HCT116 (cell line): ENCODE data around the gene SRGAP2C. TPM values are rescaled to one million over a fixed set of nuclear protein-coding genes. Genes with fewer than 3 reads are reported as not detected.
"Not testable (repeated sequence)": the region's sequence is repeated elsewhere in the genome, so short reads cannot be mapped to it uniquely, and the experiment has no call there.

ENCODE experiments used
- ATAC-seq: fragments of 200-7000 bp; cut with Tn5 transposase; 2 replicates; pipeline ENCODE4 v1.9.1; 2020; ENCODE audit warnings: mild to moderate bottlenecking, moderate library complexity
- BruUV-seq: library from RNA; stranded (reverse); fragments of 400-500 nt; replicated peaks from 2 replicates; lab custom pipeline; 2021; lab: Mats Ljungman, UMichigan
- CTCF ChIA-PET: fragments of 300-600 bp; sonication (Branson Sonifier 250); formaldehyde crosslinking; loops from one replicate; lab custom pipeline; 2021; ENCODE audit warnings: antibody characterized with exemption; lab: Charles Lee
- POLR2A ChIA-PET: fragments of 300-600, 350-600 bp; sonication (Branson Sonifier 250); formaldehyde crosslinking; loops from one replicate; lab custom pipeline; 2021; ENCODE audit warnings: antibody characterized with exemption; lab: Charles Lee
- RAD21 ChIA-PET, 2 experiments: fragments of 300-600 bp; sonication (Branson Sonifier 250); formaldehyde crosslinking; loops; one replicate each; lab custom pipeline; 2023; ENCODE audit warnings: low total read pairs in 2 of 2; ENCODE audit not compliant: uncharacterized antibody in 2 of 2, unreplicated experiment in 2 of 2, low non-redundant PET in 1 of 2; lab: Charles Lee
- DNase-seq: peaks from one replicate; pipeline ENCODE4 v3.0.0-alpha.2; 2010; ENCODE audit warnings: low read depth, low spot score
- H2AFZ ChIP-seq: fragments of 200-600 bp; shearing (Covaris generic), sonication (generic); 2 replicates; pipeline ENCODE4 v1.6.1; 2017; ENCODE audit warnings: low read depth, mixed run types, mixed read lengths, antibody characterized with exemption, low read length; ENCODE audit not compliant: poor library complexity, severe bottlenecking
- H3K27ac ChIP-seq: 2 replicates; pipeline ENCODE4 v1.5.1; 2012; ENCODE audit warnings: low read depth, low read length
- H3K27me3 ChIP-seq: fragments of 200-600 bp; sonication (generic); 2 replicates; pipeline ENCODE4 v1.6.1; 2016; ENCODE audit warnings: mixed run types, low read length, mixed read lengths; ENCODE audit not compliant: insufficient read depth
- H3K36me3 ChIP-seq, 2 experiments: fragments of 200-500 bp in 1 of 2; fragments of 200-600 bp in 1 of 2; sonication (Bioruptor generic) in 1 of 2; sonication (generic) in 1 of 2; 2 replicates each; pipeline versions ENCODE4 v1.5.1 to v1.6.1; 2014 to 2016; ENCODE audit warnings: low read length in 2 of 2, inconsistent platforms in 1 of 2, mixed read lengths in 1 of 2, mixed run types in 1 of 2; ENCODE audit not compliant: insufficient read depth in 2 of 2, control insufficient read depth in 1 of 2
- H3K4me1 ChIP-seq, 2 experiments: fragments of 200-600 bp in 1 of 2; sonication (generic) in 1 of 2; 2 replicates each; pipeline versions ENCODE4 v1.5.1 to v1.6.1; 2012 to 2017; ENCODE audit warnings: low read length in 2 of 2, inconsistent platforms in 1 of 2, mild to moderate bottlenecking in 1 of 2, mixed read lengths in 1 of 2, mixed run types in 1 of 2, moderate library complexity in 1 of 2; ENCODE audit not compliant: insufficient read depth in 2 of 2, control insufficient read depth in 1 of 2
- H3K4me2 ChIP-seq: fragments of 200-600 bp; sonication (generic); 2 replicates; pipeline ENCODE4 v1.6.1; 2017; ENCODE audit warnings: mixed run types, low read length, mixed read lengths
- H3K4me3 ChIP-seq, 2 experiments: fragments of 200-600 bp in 1 of 2; sonication (generic) in 1 of 2; replicated peaks in 1 of 2; 2 replicates each; pipeline ENCODE4 v1.5.1; 2011 to 2016; ENCODE audit warnings: low read length in 2 of 2, control low read depth in 1 of 2, low read depth in 1 of 2, mild to moderate bottlenecking in 1 of 2, mixed read lengths in 1 of 2, mixed run types in 1 of 2
- H3K79me2 ChIP-seq: fragments of 200-600 bp; sonication (generic); 2 replicates; pipeline ENCODE4 v1.6.1; 2017; ENCODE audit warnings: mild to moderate bottlenecking, mixed run types, low read length, moderate library complexity, mixed read lengths; ENCODE audit not compliant: insufficient read depth
- H3K9ac ChIP-seq: fragments of 200-600 bp; sonication (generic); 2 replicates; pipeline ENCODE4 v1.6.1; 2016; ENCODE audit warnings: low read length, mixed read lengths
- H3K9me2 ChIP-seq: fragments of 200-600 bp; sonication (generic), shearing (Covaris generic); 2 replicates; pipeline ENCODE4 v1.6.1; 2017; ENCODE audit warnings: mixed run types, mild to moderate bottlenecking, moderate library complexity; ENCODE audit not compliant: insufficient read depth
- H3K9me3 ChIP-seq, 2 experiments: fragments of 200-500 bp in 1 of 2; fragments of 200-600 bp in 1 of 2; sonication (Bioruptor generic) in 1 of 2; sonication (generic) in 1 of 2; 2 replicates each; pipeline ENCODE4 v1.6.1; 2014 to 2017; ENCODE audit warnings: low read length in 2 of 2, mixed read lengths in 2 of 2, inconsistent platforms in 1 of 2, low read depth in 1 of 2, mild to moderate bottlenecking in 1 of 2, mixed run types in 1 of 2, moderate library complexity in 1 of 2; ENCODE audit not compliant: control insufficient read depth in 1 of 2, insufficient read depth in 1 of 2
- H4K20me1 ChIP-seq: fragments of 200-600 bp; sonication (generic), shearing (Covaris generic); 2 replicates; pipeline ENCODE4 v1.6.1; 2017; ENCODE audit warnings: mixed run types, mild to moderate bottlenecking, moderate library complexity; ENCODE audit not compliant: insufficient read depth
- intact Hi-C: fragments of 100-400 bp; cut with micrococcal nuclease; formaldehyde crosslinking; loops from 2 replicates; pipeline ENCODE4 v1.10.0; 2022
- total RNA-seq: library from RNA; stranded (reverse); gene quantifications from one replicate; pipeline ENCODE4 v1.2.1, GENCODE V29; 2021; ENCODE audit not compliant: unreplicated experiment

The SRGAP2C gene
- total RNA-seq, 1 experiment from 2014 or later: 21.3 TPM

GRCh38 chr1:121279548-121279898 is 94.7 kb downstream of the SRGAP2C start:
- H3K9ac ChIP-seq, POLR2A ChIA-PET, H3K79me2 ChIP-seq, H3K27ac ChIP-seq, H3K9me2 ChIP-seq, RAD21 ChIA-PET, intact Hi-C loops, H4K20me1 ChIP-seq, CTCF ChIA-PET, DNase-seq, H3K36me3 ChIP-seq, H2AFZ ChIP-seq, BruUV-seq, H3K4me1 ChIP-seq, ATAC-seq, H3K9me3 ChIP-seq, H3K4me2 ChIP-seq, H3K27me3 ChIP-seq, H3K4me3 ChIP-seq: not testable (repeated sequence)

- H3K27ac ChIP-seq, H4K20me1 ChIP-seq, H3K27me3 ChIP-seq, POLR2A ChIA-PET, intact Hi-C loops, H3K4me3 ChIP-seq, H3K9me3 ChIP-seq, H3K4me1 ChIP-seq, H3K4me2 ChIP-seq, DNase-seq, H3K79me2 ChIP-seq, ATAC-seq, H2AFZ ChIP-seq, CTCF ChIA-PET, BruUV-seq, H3K9me2 ChIP-seq, RAD21 ChIA-PET, H3K36me3 ChIP-seq, H3K9ac ChIP-seq: not testable (repeated sequence)
Measured at GRCh38 chr1:121280699-121281317, 96.0 kb downstream of the SRGAP2C start.

- H3K9ac ChIP-seq, H3K9me3 ChIP-seq, H3K27me3 ChIP-seq, H3K36me3 ChIP-seq, intact Hi-C loops, DNase-seq, H3K4me1 ChIP-seq, H3K9me2 ChIP-seq, BruUV-seq, H3K79me2 ChIP-seq, H3K27ac ChIP-seq, H2AFZ ChIP-seq, CTCF ChIA-PET, POLR2A ChIA-PET, H3K4me2 ChIP-seq, H3K4me3 ChIP-seq, H4K20me1 ChIP-seq, RAD21 ChIA-PET: not testable (repeated sequence)
- ATAC-seq: peak; percentile 38; the same call in 1 of the 2 replicates
Measured at GRCh38 chr1:121281480-121281879, 96.7 kb downstream of the SRGAP2C start.

- H3K9me2 ChIP-seq, ATAC-seq, BruUV-seq, intact Hi-C loops, H3K9ac ChIP-seq, H3K27me3 ChIP-seq, H3K4me1 ChIP-seq, H3K4me2 ChIP-seq, DNase-seq, H4K20me1 ChIP-seq, POLR2A ChIA-PET, H3K9me3 ChIP-seq, H3K27ac ChIP-seq, H3K4me3 ChIP-seq, CTCF ChIA-PET, H2AFZ ChIP-seq, H3K79me2 ChIP-seq, H3K36me3 ChIP-seq, RAD21 ChIA-PET: not testable (repeated sequence)
Measured at GRCh38 chr1:121283587-121284180, 98.9 kb downstream of the SRGAP2C start.
